Testis (tissue), 3 donors: ENCODE measurements around the gene UBR3. TPM values are rescaled to one million over a fixed set of nuclear protein-coding genes. Genes with fewer than 3 reads are reported as not detected.

Experiments used
- DNase-seq: peaks from one replicate; pipeline ENCODE4 v3.0.0-alpha.2; 2019
- H3K27ac ChIP-seq, 2 donors: fragments of 200-600 bp; sonication (generic); one replicate each; pipeline ENCODE4 v1.5.1; 2019
- H3K27me3 ChIP-seq: fragments of 200-600 bp; sonication (generic); one replicate; pipeline ENCODE4 v1.5.1; 2019
- H3K36me3 ChIP-seq: fragments of 200-600 bp; sonication (generic); one replicate; pipeline ENCODE4 v1.5.1; 2017; ENCODE audit warnings: low read depth; ENCODE audit errors: missing control alignments
- H3K4me1 ChIP-seq: fragments of 200-600 bp; sonication (generic); one replicate; pipeline ENCODE4 v1.5.1; 2019
- H3K4me3 ChIP-seq, 2 donors: fragments of 200-600 bp; sonication (generic); one replicate each; pipeline ENCODE4 v1.5.1; 2017 to 2019
- H3K9me3 ChIP-seq: fragments of 200-600 bp; sonication (generic); one replicate; pipeline ENCODE4 v1.5.1; 2017
- CTCF ChIP-seq, 3 experiments: fragments of 450-650 bp in 2 of 3; fragments of 200-600 bp in 1 of 3; sonication (generic) in 1 of 3; IDR thresholded peaks; one replicate each; pipeline ENCODE4 v1.5.1; 2016 to 2019; ENCODE audit warnings: antibody characterized with exemption in 3 of 3, mild to moderate bottlenecking in 2 of 3, moderate library complexity in 1 of 3
- POLR2A ChIP-seq: fragments of 450-650 bp; IDR thresholded peaks from one replicate; pipeline ENCODE4 v1.6.1; 2017; ENCODE audit warnings: antibody characterized with exemption, mild to moderate bottlenecking, moderate library complexity
- WGBS, 2 donors: methylation state at CpG; one replicate each; pipeline ENCODE4 v1.1.5; 2018; 5-methylcytosine and 5-hydroxymethylcytosine counted together
- intact Hi-C: fragments of 100-400 bp; cut with DNase I; formaldehyde crosslinking; loops from one replicate; pipeline ENCODE4 v1.15.1; 2023; ENCODE audit warnings: low total_unique reads
- polyA plus RNA-seq: library from polyadenylated mRNA; stranded (reverse); fragments of 350-450 nt; fragmentation: Illumina TruSeq; extraction: RNeasy Lipid Tissue Mini Kit (QIAGEN cat#74804); gene quantifications from one replicate; pipeline ENCODE4 v1.2.3, GENCODE V29; 2014; ENCODE audit warnings: low read depth, low replicate concordance; ENCODE audit not compliant: insufficient read depth
- total RNA-seq, 2 donors: library from RNA; depleted of rRNA; stranded (reverse); fragments of >200 nt; gene quantifications; one replicate each; pipeline ENCODE4 v1.2.3, GENCODE V29; 2016

Gene UBR3
- total and polyA plus RNA-seq, 3 donors from 2014 or later = 24.3 to 132 (median 122) TPM

DNA sequence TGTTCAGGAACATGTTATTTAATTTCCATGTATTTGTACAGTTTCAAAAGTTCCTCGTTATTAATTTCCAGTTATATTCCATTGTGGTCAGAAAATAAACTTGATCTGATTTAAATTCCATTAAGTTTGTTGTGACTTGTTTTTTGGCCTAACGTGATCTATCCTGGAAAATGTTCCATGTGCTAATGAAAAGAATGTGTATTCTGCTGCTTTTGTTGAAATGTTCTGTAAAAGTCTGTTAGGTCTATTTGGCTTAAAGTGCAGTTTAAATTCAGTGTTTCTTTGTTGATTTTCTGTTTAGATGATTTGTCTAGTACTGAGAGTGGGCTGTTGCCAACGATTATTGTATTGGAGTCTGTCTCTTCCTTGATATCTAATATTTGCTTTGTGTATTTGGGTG is 148.0 kb downstream of the UBR3 start:
- Histone ChIP-seq H3K36me3 (no peaks in the 10 kb centered on the region), H3K27ac (no peak overlapping the region), H3K4me1 (no peaks in the 10 kb centered on the region), H3K27me3 (no peaks in the 10 kb centered on the region), H3K4me3 (no peak overlapping the region), H3K9me3 (no peaks in the 10 kb centered on the region)
- 60 to 81% methylated on average over 3 of the region's 3 CpGs for WGBS, 2 donors
- DNase-seq = no peak
- no peak for TF ChIP-seq CTCF (IDR thresholded peaks at IDR 0.05)
- TF ChIP-seq POLR2A = no peak
- intact Hi-C loops = no loop called here

GRCh38 chr2:169976335-169976851 is 149.1 kb downstream of the UBR3 start:
- no peak overlapping the region for H3K27ac ChIP-seq
- no peak overlapping the region for H3K4me3 ChIP-seq
- intact Hi-C loops = no loop called here
- H3K27me3 ChIP-seq = no peaks in the 10 kb centered on the region
- no peaks in the 10 kb centered on the region for H3K4me1 ChIP-seq
- no peak for TF ChIP-seq POLR2A
- no peak for TF ChIP-seq CTCF (IDR thresholded peaks at IDR 0.05)
- no peaks in the 10 kb centered on the region for H3K9me3 ChIP-seq
- no peaks in the 10 kb centered on the region for H3K36me3 ChIP-seq
- DNase-seq = no peak

DNA sequence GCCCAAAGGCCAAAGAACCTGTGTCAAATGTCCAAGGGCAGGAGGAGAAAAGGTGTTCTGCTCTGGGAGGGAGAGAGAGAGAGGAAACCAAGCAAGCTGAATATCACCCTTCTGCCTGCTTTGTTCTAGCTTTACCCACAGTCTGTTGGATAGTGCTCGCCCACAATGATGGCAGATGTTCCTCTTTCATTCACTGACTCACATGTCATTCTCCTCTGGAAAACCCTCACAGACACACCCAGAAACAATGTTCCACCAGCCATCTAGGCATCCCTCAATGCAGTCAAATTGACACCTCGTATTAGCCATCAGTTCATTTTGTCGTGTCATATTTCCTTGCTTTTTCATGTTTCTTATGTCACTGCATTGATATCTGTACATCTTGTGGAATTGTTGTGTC is 150.3 kb downstream of the UBR3 start:
- Histone ChIP-seq H3K9me3 (no peaks in the 10 kb centered on the region), H3K27ac (no peak overlapping the region), H3K27me3 (no peaks in the 10 kb centered on the region), H3K4me3 (no peak overlapping the region), H3K4me1 (no peaks in the 10 kb centered on the region), H3K36me3 (no peaks in the 10 kb centered on the region)
- WGBS, 2 donors = 94 to 95% methylated on average over 3 of the region's 3 CpGs
- intact Hi-C loops = no loop called here
- TF ChIP-seq CTCF (IDR thresholded peaks at IDR 0.05) (no peak), POLR2A (no peak)
- DNase-seq = no peak

GRCh38 chr2:169978402-169979017 is 151.3 kb downstream of the UBR3 start:
- Histone ChIP-seq H3K36me3 (no peaks in the 10 kb centered on the region), H3K4me1 (no peaks in the 10 kb centered on the region), H3K9me3 (no peaks in the 10 kb centered on the region), H3K27ac (no peak overlapping the region), H3K27me3 (no peaks in the 10 kb centered on the region), H3K4me3 (no peak overlapping the region)
- no peak for DNase-seq
- intact Hi-C loops = no loop called here
- TF ChIP-seq CTCF (IDR thresholded peaks at IDR 0.05) = no peak
- TF ChIP-seq POLR2A = no peak
- 78 to 92% methylated on average over 1 to 2 of the region's 2 CpGs for WGBS, 2 donors

DNA sequence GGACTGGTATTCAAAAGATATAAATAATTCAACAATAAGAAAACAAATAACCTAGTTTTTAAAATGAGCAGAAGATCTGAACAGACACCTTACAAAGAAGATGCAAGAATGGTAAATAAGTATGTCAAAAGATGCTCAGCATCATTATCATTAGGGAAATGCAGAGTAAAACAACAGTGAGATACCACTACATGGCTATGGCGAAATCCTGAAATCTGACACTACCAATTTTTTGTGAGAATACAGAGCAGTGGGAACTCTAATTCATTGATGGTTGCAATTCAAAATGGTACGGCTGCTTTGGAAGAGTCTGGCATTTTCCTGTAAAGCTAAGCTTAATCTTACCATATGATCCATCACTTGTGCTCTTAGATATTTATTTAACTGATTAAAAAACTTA is 151.8 kb downstream of the UBR3 start:
- no peak overlapping the region for H3K27ac ChIP-seq
- no peaks in the 10 kb centered on the region for H3K36me3 ChIP-seq
- no peaks in the 10 kb centered on the region for H3K9me3 ChIP-seq
- 97 to 98% methylated on average over 2 of the region's 2 CpGs for WGBS, 2 donors
- TF ChIP-seq POLR2A = no peak
- TF ChIP-seq CTCF (IDR thresholded peaks at IDR 0.05) = no peak
- DNase-seq = no peak
- intact Hi-C loops = no loop called here
- no peak overlapping the region for H3K4me3 ChIP-seq
- no peaks in the 10 kb centered on the region for H3K27me3 ChIP-seq
- no peaks in the 10 kb centered on the region for H3K4me1 ChIP-seq
